HFF-Myc (cell line): ENCODE results near the gene PFN3.

Experiments
- DNase-seq: peaks from one replicate; pipeline ENCODE4 v3.0.0-alpha.2; 2011; ENCODE audit warnings: low read depth; ENCODE audit errors: extremely low read depth
- H3K4me3 ChIP-seq: replicated peaks from 2 replicates; pipeline ENCODE4 v1.5.1; 2011; ENCODE audit warnings: low read depth, mild to moderate bottlenecking, control low read depth, low read length
- TF ChIP-seq, protein P1 (sequence below): IDR thresholded peaks from 2 replicates; pipeline ENCODE4 v1.5.1; 2012; ENCODE audit warnings: mild to moderate bottlenecking, low read depth, low read length, control low read depth; ENCODE audit errors: missing control alignments

The PFN3 gene

DNA sequence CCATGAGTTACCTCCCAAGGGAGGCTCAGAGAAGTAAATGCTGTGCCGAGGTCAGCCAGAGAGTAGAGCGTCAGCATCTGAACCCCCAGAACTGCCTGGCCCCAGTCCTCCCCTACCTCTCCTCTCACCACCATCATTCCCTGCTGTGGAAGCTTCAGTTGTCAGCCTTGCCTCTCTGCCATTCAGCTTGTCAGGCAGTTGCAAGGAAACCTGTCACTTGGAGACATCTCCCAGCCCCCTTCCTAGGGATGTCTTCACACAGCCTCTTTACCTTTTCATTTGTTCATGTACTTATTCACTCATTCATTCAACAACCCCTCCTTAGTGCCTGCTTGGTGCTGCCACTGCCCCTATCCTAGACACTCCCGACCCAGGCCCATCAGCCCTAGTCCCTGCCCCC lies 40.6 kb downstream of the PFN3 start:
- no peak for DNase-seq
- TF ChIP-seq, protein P1, sequence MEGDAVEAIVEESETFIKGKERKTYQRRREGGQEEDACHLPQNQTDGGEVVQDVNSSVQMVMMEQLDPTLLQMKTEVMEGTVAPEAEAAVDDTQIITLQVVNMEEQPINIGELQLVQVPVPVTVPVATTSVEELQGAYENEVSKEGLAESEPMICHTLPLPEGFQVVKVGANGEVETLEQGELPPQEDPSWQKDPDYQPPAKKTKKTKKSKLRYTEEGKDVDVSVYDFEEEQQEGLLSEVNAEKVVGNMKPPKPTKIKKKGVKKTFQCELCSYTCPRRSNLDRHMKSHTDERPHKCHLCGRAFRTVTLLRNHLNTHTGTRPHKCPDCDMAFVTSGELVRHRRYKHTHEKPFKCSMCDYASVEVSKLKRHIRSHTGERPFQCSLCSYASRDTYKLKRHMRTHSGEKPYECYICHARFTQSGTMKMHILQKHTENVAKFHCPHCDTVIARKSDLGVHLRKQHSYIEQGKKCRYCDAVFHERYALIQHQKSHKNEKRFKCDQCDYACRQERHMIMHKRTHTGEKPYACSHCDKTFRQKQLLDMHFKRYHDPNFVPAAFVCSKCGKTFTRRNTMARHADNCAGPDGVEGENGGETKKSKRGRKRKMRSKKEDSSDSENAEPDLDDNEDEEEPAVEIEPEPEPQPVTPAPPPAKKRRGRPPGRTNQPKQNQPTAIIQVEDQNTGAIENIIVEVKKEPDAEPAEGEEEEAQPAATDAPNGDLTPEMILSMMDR: no peak
- H3K4me3 ChIP-seq: no peak overlapping the region

DNA sequence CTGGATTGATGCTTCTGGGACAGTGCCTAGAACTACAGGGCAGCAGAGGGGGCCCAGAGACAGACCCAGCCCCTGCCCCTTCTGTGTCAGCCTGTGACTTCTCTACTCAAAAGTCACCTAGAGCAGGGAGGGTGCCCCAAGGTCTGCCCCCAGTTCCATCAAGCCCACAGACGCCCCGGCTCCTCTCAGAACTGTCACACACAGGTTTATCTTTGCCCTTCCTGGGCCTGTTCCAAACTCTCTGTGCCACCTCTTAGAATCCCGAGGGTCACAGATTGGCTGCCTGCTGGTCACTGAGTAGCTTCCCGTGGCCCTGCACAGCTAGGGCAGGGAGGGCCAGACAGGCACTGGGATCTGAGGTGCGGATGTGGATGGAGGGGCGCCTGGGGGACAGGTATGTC lies 41.0 kb downstream of the PFN3 start:
- TF ChIP-seq, protein P1: no peak
- H3K4me3 ChIP-seq: no peak overlapping the region
- no peak for DNase-seq

DNA sequence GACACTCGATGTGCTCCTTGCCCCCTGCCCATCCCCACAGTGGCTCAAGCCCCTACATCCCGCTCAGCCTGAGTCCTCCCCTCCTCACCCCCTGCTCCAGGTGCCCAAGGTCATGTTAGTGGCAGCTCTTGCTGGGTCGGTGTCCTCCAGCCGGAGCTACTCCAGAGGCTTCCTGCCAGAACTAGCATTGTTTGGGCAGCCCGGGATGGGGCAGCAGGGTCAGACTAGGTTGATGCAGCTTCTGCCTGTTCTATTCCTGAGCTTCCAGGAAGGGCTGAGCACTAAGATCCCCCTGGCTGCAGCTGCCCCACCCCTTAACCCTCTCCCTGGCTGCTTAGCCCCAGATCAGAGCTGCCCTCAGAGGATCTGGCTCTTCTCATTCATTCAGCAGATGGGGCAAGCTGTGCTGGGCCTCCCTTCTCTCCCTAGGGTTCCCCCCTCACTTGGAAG lies 42.1 kb downstream of the PFN3 start:
- DNase-seq: no peak
- TF ChIP-seq, protein P1: no peak
- H3K4me3 ChIP-seq: no peak overlapping the region; the same call in 1 of the 2 replicates

DNA sequence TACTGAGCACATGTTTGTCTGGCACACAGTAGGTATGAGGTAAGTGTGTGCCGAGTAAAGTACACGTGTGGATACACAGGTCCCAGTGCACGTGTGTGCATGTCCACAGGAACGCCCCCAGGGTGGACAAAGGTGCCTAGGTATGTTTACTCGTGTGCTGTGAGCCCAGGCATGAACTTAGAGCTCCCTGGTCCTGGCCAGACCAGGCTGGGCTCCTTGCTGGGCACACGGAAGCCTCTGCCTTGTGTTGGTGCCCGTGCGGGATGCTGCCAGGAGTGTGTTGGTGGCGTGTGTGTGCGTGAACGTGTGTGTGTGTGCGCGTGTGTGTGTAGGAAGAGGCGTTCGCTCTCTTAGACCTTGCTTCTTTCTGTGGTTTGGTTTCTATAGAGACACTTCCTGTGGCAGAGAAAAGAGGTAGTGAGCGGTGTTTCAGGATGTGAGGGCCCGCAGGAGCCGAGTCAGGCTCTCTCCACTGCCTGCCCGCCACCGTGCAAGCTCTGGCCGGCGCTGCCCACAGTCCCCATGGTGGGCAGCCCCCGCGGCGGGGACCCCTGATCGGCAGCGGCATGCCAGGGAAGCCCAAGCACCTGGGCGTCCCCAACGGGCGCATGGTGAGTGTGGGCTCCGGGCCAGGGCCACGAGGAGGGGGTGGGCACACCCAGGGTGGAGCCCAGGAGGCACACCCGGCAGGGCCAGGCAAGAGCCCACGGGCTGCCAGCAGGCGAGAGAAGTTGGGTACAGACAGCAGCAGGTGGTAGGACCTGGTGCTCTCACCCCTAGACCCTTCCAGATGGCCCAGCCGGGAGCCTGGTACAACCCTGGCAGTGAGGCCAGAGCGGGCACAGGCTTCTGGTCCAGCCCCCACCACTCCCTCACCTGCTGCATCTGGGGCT lies 42.8 kb downstream of the PFN3 start, which contains the start of gene RGS14:
Gene RGS14, plus strand, starts transcription at position 466 of the 893 bp plus-strand sequence. Its CDS starts 101 bp downstream, at position 567.
- no peak for DNase-seq
- peak within 1 kb of the TSS; percentile 22; the same call in 1 of the 2 replicates for H3K4me3 ChIP-seq
- TF ChIP-seq, protein P1: no peak

DNA sequence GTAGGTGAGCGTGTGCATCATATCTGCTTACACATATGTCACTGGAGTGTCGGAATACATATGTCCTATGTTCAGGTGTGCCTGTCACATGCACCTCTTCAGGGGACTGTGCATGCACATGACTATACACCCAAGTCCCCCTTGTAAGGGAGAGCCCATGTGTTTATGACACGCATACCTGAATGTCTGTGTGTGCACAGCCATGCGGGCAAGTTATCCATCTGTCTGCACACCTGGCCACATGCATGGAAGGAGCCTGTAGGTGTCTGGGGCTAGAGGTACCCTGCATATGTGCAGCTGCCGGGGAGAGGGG lies 43.4 kb downstream of the PFN3 start:
- H3K4me3 ChIP-seq: no peak overlapping the region
- TF ChIP-seq, protein P1: no peak
- no peak for DNase-seq

DNA sequence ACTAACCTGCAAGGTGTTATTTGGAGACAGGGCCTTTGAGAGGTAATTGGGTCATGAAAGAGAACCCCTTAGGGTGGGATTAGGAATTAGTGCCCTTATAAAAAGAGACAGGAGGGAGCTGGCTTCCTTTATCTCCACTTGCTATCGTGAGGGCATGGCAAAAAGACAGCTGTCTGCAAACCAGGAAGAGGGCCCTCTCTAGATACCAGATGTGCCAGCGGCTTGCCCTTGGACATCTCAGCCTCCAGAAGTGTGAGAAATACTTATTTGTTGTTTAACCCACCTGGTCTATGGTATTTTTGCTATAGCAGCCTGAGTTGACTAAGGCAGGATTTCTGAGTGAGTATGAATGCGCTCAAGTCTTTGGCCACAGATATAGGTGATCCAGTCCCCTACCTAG lies 43.7 kb downstream of the PFN3 start:
- no peak for DNase-seq
- H3K4me3 ChIP-seq: no peak overlapping the region

More for the DNA sequence above, 43.7 kb downstream of the PFN3 start:
- TF ChIP-seq, protein P1: no peak
